HG03442 (cell line): Measurements from ENCODE around the gene CACNA1H.

Experiments used
- ATAC-seq: cut with Tn5 transposase; IDR thresholded peaks from one replicate; pipeline ENCODE4 v1.9.1; 2021; ENCODE audit warnings: mild to moderate bottlenecking, moderate library complexity; ENCODE audit not compliant: unreplicated experiment

CACNA1H gene

GRCh38 chr16:1156055-1156982, 3.4 kb downstream of the CACNA1H start:
- no peak for ATAC-seq

GRCh38 chr16:1156983-1157638, 4.2 kb downstream of the CACNA1H start:
- no peak for ATAC-seq

GRCh38 chr16:1157639-1158455, 4.9 kb downstream of the CACNA1H start:
- no peak for ATAC-seq

- ATAC-seq = no peak
Measured at GRCh38 chr16:1158456-1159324, 5.8 kb downstream of the CACNA1H start.

GRCh38 chr16:1159325-1159972, 6.5 kb downstream of the CACNA1H start:
- ATAC-seq = no peak

- ATAC-seq = no peak
Measured at GRCh38 chr16:1159973-1160772, 7.3 kb downstream of the CACNA1H start.

- ATAC-seq = no peak
Measured at GRCh38 chr16:1160773-1161348, 8.0 kb downstream of the CACNA1H start.

- no peak for ATAC-seq
Measured at GRCh38 chr16:1162701-1163566, 10.0 kb downstream of the CACNA1H start.

- ATAC-seq = no peak
Measured at GRCh38 chr16:1163567-1164055, 10.7 kb downstream of the CACNA1H start.

GRCh38 chr16:1164382-1164781, 11.5 kb downstream of the CACNA1H start:
- ATAC-seq = no peak

GRCh38 chr16:1164975-1165374, 12.1 kb downstream of the CACNA1H start:
- ATAC-seq = no peak

GRCh38 chr16:1165511-1165910, 12.6 kb downstream of the CACNA1H start:
- ATAC-seq = no peak

GRCh38 chr16:1167276-1168107, 14.6 kb downstream of the CACNA1H start:
- ATAC-seq = no peak

GRCh38 chr16:1168837-1169236, 15.9 kb downstream of the CACNA1H start:
- ATAC-seq = no peak

GRCh38 chr16:1169285-1170075, 16.6 kb downstream of the CACNA1H start:
- ATAC-seq = no peak

GRCh38 chr16:1170076-1170418, 17.1 kb downstream of the CACNA1H start:
- ATAC-seq = no peak
